ENCODE measurements around the gene ARHGAP11A.

Gene ARHGAP11A

GRCh38 chr15:32656496-32656895, 41.2 kb downstream of the ARHGAP11A start:
- DNase-seq = no peak

- DNase-seq = peak; percentile 22
These were observed 42.0 kb downstream of the ARHGAP11A start for GRCh38 chr15:32657198-32657883.

GRCh38 chr15:32657941-32658340, 42.6 kb downstream of the ARHGAP11A start:
- no peak for DNase-seq

GRCh38 chr15:32659340-32660155, 44.2 kb downstream of the ARHGAP11A start:
- no peak for DNase-seq

- no peak for DNase-seq
These were observed 48.4 kb downstream of the ARHGAP11A start for GRCh38 chr15:32663671-32664070.

- no peak for DNase-seq
These were observed 49.5 kb downstream of the ARHGAP11A start for GRCh38 chr15:32664796-32665195.

GRCh38 chr15:32667321-32667720, 52.0 kb downstream of the ARHGAP11A start:
- DNase-seq = no peak

- DNase-seq = no peak
These were observed 53.6 kb downstream of the ARHGAP11A start for GRCh38 chr15:32668942-32669341.

GRCh38 chr15:32669896-32670611, 54.8 kb downstream of the ARHGAP11A start:
- DNase-seq = no peak

- DNase-seq = no peak
These were observed 55.3 kb downstream of the ARHGAP11A start for GRCh38 chr15:32670623-32671022.

GRCh38 chr15:32671339-32672325, 56.3 kb downstream of the ARHGAP11A start:
- DNase-seq = no peak

GRCh38 chr15:32674681-32675080, 59.4 kb downstream of the ARHGAP11A start:
- DNase-seq = no peak

GRCh38 chr15:32675466-32675865, 60.2 kb downstream of the ARHGAP11A start:
- no peak for DNase-seq

GRCh38 chr15:32676169-32676568, 60.9 kb downstream of the ARHGAP11A start:
- no peak for DNase-seq

GRCh38 chr15:32677238-32677750, 62.0 kb downstream of the ARHGAP11A start:
- DNase-seq = no peak

- DNase-seq = no peak
These were observed 64.0 kb downstream of the ARHGAP11A start for GRCh38 chr15:32679298-32679690.

- DNase-seq = no peak
These were observed 67.3 kb downstream of the ARHGAP11A start for GRCh38 chr15:32682569-32682968.

GRCh38 chr15:32682977-32683630, 67.8 kb downstream of the ARHGAP11A start:
- no peak for DNase-seq

GRCh38 chr15:32683906-32684584, 68.7 kb downstream of the ARHGAP11A start:
- peak; percentile 30 for DNase-seq

GRCh38 chr15:32685576-32685975, 70.3 kb downstream of the ARHGAP11A start:
- no peak for DNase-seq

- DNase-seq = no peak
These were observed 72.3 kb downstream of the ARHGAP11A start for GRCh38 chr15:32687556-32687955.

Data from activated CD4-positive, alpha-beta T cell treated with anti-CD3 and anti-CD28 coated beads, Interleukin-10, Interleukin-2, amounts not matched to agents 100 ng/mL and 50 ng/mL, durations not matched to agents 16 hours and 8 hours (primary cell).